Measurements from ENCODE around the gene SEPTIN8.
"Not testable (repeated sequence)": the region's sequence is repeated elsewhere in the genome, so short reads cannot be mapped to it uniquely, and the experiment has no call there.

The SEPTIN8 gene

GRCh38 chr5:132812123-132812765 lies 35.2 kb upstream of the SEPTIN8 start:
- no peak for DNase-seq

GRCh38 chr5:132810605-132811004 lies 33.6 kb upstream of the SEPTIN8 start:
- no peak for DNase-seq

- no peak for DNase-seq
Measured at GRCh38 chr5:132808866-132809265, 31.8 kb upstream of the SEPTIN8 start.

GRCh38 chr5:132808448-132808847 lies 31.4 kb upstream of the SEPTIN8 start:
- no peak for DNase-seq

GRCh38 chr5:132807163-132807838 lies 30.3 kb upstream of the SEPTIN8 start:
- DNase-seq = peak; percentile 68

- DNase-seq = not testable (repeated sequence)
Measured at GRCh38 chr5:132806804-132807162, 29.7 kb upstream of the SEPTIN8 start.

- DNase-seq = not testable (repeated sequence)
Measured at GRCh38 chr5:132805872-132806271, 28.8 kb upstream of the SEPTIN8 start.

- not testable (repeated sequence) for DNase-seq
Measured at GRCh38 chr5:132804219-132804618, 27.2 kb upstream of the SEPTIN8 start.

GRCh38 chr5:132802685-132803066 lies 25.6 kb upstream of the SEPTIN8 start:
- DNase-seq = not testable (repeated sequence)

- DNase-seq = no peak
Measured at GRCh38 chr5:132802044-132802684, 25.1 kb upstream of the SEPTIN8 start.

- no peak for DNase-seq
Measured at GRCh38 chr5:132800545-132800944, 23.5 kb upstream of the SEPTIN8 start.

- no peak for DNase-seq
Measured at GRCh38 chr5:132799392-132799791, 22.4 kb upstream of the SEPTIN8 start.

GRCh38 chr5:132797651-132798050 lies 20.6 kb upstream of the SEPTIN8 start:
- no peak for DNase-seq

- no peak for DNase-seq
Measured at GRCh38 chr5:132791026-132791425, 14.0 kb upstream of the SEPTIN8 start.

GRCh38 chr5:132790201-132790865 lies 13.3 kb upstream of the SEPTIN8 start:
- peak; percentile 58 for DNase-seq

GRCh38 chr5:132788990-132789886 lies 12.2 kb upstream of the SEPTIN8 start:
- no peak for DNase-seq

- DNase-seq = peak; percentile 56
Measured at GRCh38 chr5:132788508-132788907, 11.5 kb upstream of the SEPTIN8 start.

- no peak for DNase-seq
Measured at GRCh38 chr5:132787076-132787475, 10.0 kb upstream of the SEPTIN8 start.

GRCh38 chr5:132785864-132786263 lies 8.8 kb upstream of the SEPTIN8 start:
- DNase-seq = no peak

GRCh38 chr5:132785365-132785764 lies 8.3 kb upstream of the SEPTIN8 start:
- DNase-seq = no peak

GRCh38 chr5:132782101-132782500 lies 5.1 kb upstream of the SEPTIN8 start:
- no peak for DNase-seq

- no peak for DNase-seq
Measured at GRCh38 chr5:132781029-132781428, 4.0 kb upstream of the SEPTIN8 start.

- no peak for DNase-seq
Measured at GRCh38 chr5:132780577-132780976, 3.5 kb upstream of the SEPTIN8 start.

Data from hematopoietic multipotent progenitor cell treated with erythropoietin and hydrocortisone succinate and interleukin-3 and kit ligand, for 8 days (in vitro differentiated cells).